Gastroesophageal sphincter (tissue), 3 donors: ENCODE results near the gene WDR64.

Experiments used
- EP300 ChIP-seq: sonication (generic); formaldehyde crosslinking; IDR thresholded peaks from one replicate; pipeline ENCODE4 v1.6.1; 2017; ENCODE audit warnings: antibody characterized with exemption, mild to moderate bottlenecking
- POLR2A ChIP-seq, 2 donors: fragments of 450-650 bp; IDR thresholded peaks; one replicate each; pipeline ENCODE4 v1.6.1; 2017; ENCODE audit warnings: antibody characterized with exemption in 2 of 2, mild to moderate bottlenecking in 2 of 2, moderate library complexity in 1 of 2
- POLR2AphosphoS5 ChIP-seq: sonication (generic); formaldehyde crosslinking; IDR thresholded peaks from one replicate; pipeline ENCODE4 v1.6.1; 2017; ENCODE audit warnings: antibody characterized with exemption
- TF ChIP-seq, protein P1 (sequence below), 4 experiments: fragments of 200-600 bp in 2 of 4; fragments of 450-650 bp in 2 of 4; sonication (generic) in 1 of 4; IDR thresholded peaks; one replicate each; pipeline ENCODE4 v1.5.1; 2017 to 2019; ENCODE audit warnings: antibody characterized with exemption in 4 of 4, mild to moderate bottlenecking in 2 of 4, moderate library complexity in 2 of 4

DNA sequence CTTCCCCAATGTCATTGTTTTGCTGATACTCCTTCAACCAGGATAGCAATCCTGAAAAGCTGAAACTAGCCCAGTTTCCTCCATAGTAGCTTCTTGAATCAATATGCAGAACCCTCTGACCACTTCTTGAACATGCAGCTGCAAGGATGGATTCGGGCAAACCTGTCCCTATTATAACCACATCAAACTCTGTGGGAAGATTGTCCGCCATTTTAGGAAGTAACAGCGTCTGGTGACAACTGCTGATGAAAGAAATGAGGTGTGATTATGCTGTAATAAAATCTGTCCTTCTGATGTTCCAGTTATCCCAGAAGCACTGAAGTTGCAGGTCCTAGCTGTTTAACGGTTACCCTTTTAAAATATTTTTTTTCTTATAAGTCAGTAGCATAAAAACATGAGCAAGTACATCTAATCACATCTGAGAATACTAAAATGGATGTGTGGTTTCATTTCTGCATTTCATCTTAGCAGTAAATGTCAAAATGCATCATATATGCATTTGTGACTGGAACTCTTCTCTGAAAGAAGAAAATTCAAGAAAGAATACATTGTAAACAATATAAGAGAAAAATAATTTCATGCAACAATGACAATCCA lies 16.4 kb upstream of the WDR64 start:
- TF ChIP-seq, protein P1, sequence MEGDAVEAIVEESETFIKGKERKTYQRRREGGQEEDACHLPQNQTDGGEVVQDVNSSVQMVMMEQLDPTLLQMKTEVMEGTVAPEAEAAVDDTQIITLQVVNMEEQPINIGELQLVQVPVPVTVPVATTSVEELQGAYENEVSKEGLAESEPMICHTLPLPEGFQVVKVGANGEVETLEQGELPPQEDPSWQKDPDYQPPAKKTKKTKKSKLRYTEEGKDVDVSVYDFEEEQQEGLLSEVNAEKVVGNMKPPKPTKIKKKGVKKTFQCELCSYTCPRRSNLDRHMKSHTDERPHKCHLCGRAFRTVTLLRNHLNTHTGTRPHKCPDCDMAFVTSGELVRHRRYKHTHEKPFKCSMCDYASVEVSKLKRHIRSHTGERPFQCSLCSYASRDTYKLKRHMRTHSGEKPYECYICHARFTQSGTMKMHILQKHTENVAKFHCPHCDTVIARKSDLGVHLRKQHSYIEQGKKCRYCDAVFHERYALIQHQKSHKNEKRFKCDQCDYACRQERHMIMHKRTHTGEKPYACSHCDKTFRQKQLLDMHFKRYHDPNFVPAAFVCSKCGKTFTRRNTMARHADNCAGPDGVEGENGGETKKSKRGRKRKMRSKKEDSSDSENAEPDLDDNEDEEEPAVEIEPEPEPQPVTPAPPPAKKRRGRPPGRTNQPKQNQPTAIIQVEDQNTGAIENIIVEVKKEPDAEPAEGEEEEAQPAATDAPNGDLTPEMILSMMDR (IDR thresholded peaks at IDR 0.05): no peak
- TF ChIP-seq POLR2AphosphoS5 (no peak), POLR2A (IDR thresholded peaks at IDR 0.05) (no peak), EP300 (no peak)
